ENCODE measurements around the gene PIK3AP1.

DNA sequence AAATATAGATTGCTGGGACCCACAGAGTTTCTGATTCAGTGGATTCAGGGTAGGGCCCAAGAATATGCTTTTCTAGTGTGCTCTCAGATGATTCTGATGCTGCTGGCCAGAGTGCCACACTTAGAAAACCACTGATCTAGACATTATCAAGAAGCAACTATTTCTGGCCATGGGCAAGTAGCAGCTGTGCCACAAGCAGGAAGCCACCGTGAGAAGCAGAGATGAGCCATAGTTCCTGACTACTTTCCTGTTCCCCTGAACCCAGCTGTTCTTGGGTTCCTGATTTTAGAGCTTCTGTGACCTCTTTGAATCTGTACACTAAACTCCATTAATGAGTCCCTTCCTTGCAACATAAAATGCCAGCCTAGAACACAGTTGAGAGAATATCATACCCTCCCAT, 38.1 kb upstream of the PIK3AP1 start:
- no peak for TF ChIP-seq HOXA7 (CRISPR knock-in tag; IDR thresholded peaks at IDR 0.05)
- TF ChIP-seq CTCF (IDR thresholded peaks at IDR 0.05) = no peak
